KBM-7 (cell line): ENCODE results near the gene CEP57.
A peak's percentile ranks its signal among the peaks of the same experiment; 100 is the strongest.

Experiments used
- DNase-seq: peaks from one replicate; pipeline ENCODE4 v3.0.0-alpha.2; 2015
- in situ Hi-C: fragments of 300-500 bp; cut with MboI; formaldehyde crosslinking; loops from 2 replicates; pipeline ENCODE4 v1.14.3; 2020; ENCODE audit warnings: low sequenced_read_pairs, low pct_unique_long_range_greater_than_20kb, mixed read lengths

CEP57 gene

DNA sequence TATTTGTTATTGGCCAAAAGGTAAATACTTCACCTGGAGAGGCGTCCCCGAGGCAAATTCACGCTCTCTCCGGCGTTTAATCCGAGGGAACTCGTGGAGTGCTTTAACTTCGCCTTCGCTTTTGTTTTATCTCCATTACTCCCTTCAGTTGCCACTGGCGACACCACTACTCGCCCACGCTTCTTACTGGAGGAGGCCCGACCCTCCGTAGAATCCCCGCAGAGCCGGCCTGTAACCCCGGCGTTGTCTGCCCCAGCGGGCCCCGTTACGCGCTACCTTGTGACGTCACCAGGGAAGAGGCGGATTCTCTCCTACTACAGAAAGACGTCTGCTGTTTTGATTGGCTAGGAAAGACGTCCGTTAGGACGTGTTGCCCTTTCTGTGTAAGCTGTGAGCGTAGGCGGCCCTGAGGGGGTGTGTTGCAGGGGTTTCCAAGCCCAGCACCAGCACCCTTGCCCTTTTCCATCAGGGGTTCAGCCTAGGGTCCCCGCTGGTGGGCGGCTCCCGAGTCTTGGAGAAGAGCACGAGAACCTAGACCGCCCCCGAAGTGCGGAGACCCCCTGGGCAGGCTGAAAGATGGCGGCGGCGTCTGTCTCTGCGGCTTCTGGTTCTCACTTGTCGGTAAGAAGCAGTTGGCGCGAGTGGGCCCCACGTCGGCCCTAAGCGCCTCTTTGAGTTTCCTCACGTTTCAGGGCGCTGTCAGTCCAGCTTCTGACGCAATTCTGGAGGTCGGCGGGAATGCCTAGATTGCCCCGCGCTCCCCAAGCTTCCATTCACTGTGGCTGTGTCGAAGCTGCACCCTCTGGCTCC, at the start of gene CEP57:
Gene CEP57, plus strand, starts transcription at position 376 of the 810 bp plus-strand sequence. Its CDS starts 201 bp downstream, at position 577.
- in situ Hi-C loops, result no loop called here

DNA sequence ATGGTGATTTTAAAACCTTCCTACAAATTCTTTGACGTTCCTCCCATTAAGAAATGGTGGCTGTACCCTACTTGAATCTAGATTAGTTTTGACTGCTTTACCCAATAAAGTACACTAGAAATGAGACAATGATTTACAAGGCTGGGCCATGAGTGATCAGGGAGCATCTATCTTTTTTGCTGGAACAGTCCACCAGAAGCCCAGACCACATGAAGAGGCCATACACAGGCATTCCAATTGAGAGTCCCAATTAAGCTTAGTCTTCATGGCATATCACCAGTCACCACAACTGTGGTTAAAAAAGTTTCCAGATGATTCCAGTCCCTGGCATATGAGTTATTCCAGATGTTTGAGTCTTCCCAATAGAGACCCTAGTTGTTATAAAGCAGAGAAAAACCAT, 40.2 kb upstream of the CEP57 start:
- no peak for DNase-seq
- in situ Hi-C loops, result no loop called here

More for the DNA sequence above, at the start of gene CEP57:
- DNase-seq, result peak; percentile 95

DNA sequence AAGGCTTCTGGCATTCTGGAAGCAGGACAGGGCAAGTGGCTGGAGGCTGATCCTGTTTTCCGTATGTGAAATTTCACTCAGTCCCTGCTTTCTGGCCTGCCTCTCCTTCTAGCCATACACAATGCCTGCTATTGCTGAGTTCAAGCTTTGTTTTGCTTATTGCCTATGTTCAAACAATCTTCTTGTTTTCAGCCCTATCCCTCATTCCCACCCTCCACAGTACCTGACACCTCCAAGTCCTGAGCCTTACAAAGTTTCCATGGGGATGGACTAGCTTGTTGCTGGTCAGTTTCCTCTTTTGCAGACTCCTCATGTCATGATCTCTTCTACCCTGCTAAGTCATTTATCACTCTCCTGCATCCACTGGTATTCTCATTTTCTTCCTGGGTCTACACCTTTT, 38.8 kb upstream of the CEP57 start:
- in situ Hi-C loops, result no loop called here
- no peak for DNase-seq

DNA sequence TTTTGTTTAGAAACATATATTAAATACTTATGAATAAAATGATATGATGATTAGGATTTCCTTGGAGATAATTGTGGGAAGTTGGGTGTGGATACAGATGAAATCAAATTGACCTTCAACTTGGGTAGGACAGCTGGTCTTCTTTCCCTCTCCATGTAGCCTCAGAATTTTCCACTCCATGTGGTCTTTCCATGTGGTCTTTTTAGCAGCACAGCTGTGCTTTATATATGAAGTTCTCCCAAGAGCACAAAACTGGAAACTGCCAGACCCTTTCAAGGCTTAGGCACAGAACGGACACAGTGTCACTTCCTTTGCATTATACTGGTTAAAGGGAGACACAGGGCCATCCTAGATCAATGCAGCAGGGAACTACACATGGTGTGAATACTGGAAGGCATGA, 29.4 kb upstream of the CEP57 start:
- in situ Hi-C loops, result no loop called here

DNA sequence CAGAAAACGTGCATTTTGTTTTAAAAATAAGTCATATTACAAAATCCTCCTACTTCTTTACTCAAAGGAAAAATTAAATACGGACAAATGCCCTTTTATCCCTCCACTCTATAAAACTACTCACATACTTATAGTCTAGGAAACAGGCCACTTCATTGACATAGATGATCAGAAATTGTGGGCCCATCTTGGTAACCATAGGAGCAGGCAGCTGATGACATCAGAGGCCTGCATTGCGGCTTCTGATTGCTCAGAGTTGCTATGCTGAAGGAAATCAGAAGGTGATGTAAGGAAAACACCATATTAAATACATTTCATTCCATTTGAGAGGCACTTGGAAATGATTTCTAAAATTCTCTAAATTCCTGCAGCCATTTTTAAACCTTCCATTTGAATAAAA, 27.8 kb upstream of the CEP57 start:
- no peak for DNase-seq
- in situ Hi-C loops, result no loop called here

More for the DNA sequence above, 29.4 kb upstream of the CEP57 start:
- no peak for DNase-seq

DNA sequence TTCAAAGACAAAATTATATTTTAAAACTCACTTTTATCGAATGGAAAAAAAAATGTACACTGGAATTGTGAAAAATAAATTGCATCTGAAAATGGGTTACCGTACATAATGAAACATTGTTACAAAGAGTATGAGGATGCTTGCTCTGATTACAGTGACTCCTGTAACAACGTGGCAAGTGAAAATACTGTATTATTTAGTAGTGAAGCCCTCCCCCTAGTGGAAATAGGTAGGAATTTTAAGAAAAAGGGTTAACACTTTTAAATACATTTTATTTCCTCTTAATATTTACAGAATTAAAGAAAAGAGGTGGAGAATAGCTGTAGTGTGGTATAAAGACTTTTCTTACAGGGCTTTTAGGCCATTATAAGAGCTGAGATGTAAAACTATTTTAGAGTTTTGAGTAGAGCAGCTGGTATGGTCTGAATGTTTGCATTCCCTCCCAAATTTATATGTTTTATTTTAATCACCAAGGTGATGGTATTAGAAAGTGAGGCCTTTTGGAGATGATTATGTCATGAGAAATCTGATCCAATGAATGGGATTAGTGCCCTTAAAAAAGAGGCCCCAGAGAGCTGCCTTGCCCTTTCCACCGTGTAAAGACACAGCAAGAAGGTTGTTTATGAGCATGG, 25.9 kb upstream of the CEP57 start:
- in situ Hi-C loops, result no loop called here
- peak; percentile 37 for DNase-seq

DNA sequence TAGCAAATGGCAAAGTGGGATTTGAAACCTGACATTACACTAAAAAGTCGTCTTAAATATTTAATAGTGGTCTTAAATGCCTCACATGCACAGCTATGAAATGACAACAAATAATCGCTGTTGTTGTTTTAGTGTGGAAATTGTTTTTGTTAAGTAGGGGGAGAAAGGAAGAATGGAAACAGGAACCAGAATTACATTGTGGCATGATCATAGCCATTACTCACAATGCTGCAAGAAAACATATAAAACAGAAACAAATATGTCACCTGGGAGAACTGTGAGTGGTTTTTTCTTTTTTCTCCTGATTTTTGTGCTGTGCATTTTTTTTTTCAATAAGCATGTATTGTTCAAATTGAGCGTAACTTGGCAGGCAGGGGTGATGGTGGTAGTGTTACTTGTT, 23.6 kb upstream of the CEP57 start:
- in situ Hi-C loops, result no loop called here
- DNase-seq, result no peak

DNA sequence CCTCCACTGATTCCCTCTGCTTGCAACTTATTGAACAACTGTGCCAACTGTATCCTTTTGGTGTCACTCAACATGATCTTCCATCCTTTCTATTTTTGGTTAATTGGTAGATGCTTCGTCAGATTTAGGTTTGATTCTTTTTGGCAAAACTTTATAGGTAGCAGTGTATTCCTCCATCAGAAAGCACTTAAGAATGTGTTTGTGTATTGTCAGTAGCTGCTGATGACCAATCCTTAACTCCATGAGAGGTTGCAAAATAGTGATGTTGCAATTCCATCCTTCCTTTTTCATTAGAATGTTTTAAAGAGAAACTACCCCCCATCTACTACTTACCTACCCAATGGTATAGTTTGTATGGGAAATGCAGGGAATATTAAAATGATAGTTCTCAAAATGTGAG, 22.8 kb upstream of the CEP57 start:
- in situ Hi-C loops, result no loop called here
- DNase-seq, result no peak

DNA sequence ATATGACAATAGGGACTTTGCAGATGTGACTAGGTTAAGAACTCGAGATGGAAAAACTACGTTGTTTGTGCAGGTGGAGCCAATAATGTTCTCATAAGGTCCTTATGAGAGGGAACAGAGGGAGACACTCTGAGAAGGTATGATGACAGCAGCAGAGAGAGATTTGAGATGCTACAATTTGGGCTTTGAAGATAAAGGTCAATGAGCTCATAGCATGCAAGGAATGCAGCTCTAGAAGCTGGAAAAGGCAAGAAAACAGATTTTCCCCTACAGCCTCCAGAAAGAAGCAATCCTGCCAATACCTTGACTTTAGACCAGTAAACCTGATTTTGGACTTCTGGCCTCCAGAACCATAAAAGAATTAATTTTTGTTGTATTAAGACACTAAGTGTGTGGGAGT, 21.8 kb upstream of the CEP57 start:
- in situ Hi-C loops, result no loop called here
- no peak for DNase-seq

DNA sequence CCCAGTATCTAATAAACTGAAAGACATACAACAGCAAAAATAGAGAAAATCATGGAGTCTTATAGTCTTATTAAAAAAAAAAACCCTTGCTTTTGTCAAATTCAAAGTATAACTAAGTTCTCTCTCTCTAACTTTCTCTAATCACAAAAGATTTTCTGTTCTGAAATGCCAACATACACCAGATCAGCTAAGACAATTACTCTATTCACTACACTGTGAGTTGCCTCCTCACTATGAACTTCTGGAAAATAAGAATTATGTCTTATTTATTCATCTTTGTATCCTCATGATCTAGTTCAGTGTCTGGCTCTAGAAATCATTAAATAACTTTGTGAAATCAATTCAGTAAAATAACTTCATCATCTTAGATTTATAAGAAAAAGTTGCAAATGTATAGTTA, 13.4 kb upstream of the CEP57 start:
- DNase-seq, result no peak
- in situ Hi-C loops, result no loop called here

DNA sequence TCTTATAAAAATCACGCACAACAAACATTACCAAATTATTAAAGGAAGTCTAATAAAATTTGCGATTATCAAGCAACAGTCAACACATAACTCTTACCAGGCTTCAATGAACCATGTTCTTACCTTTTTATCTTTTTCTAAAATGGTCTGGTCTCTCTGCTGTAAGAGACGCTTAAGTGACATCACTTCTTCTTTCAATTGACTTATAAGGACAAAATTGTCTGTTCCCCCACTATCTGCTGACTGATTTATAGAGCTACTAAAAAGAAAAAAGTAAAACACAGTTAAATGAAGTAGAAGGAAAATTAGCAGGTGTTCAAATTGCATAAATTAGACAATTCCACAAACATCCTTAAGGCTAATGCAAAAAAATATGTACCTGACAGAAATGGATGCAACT, 11.6 kb upstream of the CEP57 start:
- DNase-seq, result no peak
- in situ Hi-C loops, result no loop called here

DNA sequence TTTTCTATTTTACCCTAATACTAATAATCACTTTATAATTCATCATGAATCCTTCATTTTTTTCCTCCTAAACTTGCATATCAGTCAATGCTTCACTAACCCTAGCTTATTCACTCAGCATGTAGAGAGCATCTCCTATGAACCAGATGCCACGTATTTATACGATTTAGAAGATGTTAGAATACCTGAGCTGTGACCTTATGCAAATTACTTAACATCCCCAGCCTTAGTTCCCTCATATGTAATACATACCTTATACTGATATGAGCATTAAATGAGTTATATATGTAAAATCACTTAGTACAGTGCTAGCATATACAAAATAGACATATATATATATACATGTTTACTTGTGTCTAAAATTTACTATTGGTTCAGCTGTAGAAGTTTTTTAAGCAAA, 9.8 kb upstream of the CEP57 start:
- no peak for DNase-seq

DNA sequence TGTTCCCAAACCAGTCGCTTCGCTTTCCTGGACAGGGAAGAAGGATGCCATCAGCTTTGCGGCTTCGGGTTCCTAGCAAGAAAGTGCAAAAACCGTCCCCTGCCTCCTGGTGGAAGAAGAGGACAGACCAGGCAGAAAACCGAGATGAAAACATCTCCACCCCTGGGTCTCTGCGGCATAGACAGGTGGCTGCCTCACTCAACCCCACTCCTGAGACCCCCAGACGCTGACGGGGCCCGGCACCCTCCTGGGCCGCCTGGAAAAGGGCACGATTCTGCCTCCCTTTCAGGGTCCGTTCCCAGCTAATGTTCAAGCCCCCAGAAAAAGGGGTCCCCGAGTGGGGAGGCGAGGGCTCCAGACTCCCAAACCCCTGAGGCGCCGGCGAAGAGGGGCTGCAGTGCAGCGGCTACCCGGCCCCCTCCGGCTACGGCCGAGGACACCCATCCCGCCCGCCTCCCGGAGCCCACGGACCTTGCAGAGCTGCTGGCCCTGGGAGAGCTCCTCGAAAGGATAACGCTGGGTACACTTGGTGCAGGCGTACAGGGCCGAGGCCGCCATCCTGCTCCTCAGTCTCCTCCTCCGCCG, 1.3 kb upstream of the CEP57 start:
- peak; percentile 58 for DNase-seq
- in situ Hi-C loops, result no loop called here

More for the DNA sequence above, 9.8 kb upstream of the CEP57 start:
- in situ Hi-C loops, result no loop called here

DNA sequence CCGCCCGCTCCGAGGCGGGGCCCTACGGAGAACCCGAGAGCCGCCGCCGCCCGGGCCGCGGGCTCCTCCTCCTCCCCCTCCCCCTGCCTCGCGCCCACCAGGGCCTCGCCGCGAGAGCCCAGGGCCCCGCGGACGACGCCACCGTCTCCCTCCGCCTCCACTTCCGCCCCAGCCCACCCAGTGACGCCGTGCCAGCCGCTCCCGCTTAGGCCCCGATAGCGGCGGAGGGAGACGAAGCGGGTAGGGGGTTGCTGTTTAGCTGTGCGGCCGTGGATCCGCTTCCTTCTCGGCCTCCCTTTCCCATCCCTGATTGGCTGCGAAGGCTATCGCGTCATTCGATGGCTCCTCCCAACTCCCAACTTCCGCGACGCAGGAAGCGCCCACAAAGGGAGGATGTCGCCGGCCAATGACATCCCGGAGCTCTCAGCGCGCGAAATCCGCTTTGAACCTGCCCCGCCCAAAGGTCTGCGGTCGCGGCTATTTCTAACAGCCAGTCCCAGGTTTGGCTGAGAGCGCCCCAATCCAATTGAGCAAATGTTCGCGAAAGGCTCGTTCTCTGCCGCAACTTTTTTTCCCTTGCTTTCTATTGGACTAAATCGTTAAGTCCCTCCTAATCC, 684 bp upstream of the CEP57 start, which contains the start of gene FAM76B:
Gene FAM76B, minus strand, starts transcription at position 277 of the 617 bp plus-strand sequence. CDS start 304 bp downstream, outside the sequence.
- peak; percentile 100 for DNase-seq
- in situ Hi-C loops, result no loop called here

DNA sequence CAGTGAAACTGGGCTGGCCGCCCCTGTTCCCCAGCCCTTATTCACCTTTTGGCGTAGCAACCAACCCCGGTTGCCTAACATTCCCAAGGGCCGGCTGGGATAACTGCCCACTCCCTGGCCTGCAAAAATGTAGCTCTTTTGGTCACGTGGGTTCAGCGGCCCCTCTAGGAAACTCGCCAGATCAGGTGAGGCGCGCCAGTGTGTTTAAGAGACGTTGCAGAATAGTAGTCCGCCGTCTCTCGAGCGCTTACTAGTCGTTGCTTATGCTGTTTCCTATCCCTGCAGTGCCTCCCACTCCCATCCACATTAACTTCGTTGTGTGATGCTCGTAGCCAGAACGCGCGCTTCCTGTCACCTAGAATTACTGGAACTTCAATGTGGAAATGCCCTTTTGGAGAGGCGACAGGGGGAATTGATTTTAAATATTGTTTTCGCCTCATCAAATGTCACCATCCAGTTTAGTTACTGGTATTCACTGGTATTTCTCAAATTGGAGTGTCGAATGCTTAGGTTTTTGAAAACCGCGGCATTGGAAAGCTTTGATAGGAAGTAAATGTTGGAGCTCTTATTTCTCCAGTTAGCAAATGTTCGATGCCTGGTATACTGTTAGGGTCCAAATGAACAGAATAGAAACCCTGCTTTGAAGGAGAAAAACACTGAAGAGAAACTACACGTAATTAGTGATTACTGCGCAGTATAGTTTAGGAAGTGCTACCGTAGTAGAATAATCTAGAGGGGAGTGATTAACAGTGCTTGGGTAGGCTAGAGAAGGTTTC, 823 bp downstream of the CEP57 start:
- DNase-seq, result peak; percentile 68
- in situ Hi-C loops, result no loop called here

DNA sequence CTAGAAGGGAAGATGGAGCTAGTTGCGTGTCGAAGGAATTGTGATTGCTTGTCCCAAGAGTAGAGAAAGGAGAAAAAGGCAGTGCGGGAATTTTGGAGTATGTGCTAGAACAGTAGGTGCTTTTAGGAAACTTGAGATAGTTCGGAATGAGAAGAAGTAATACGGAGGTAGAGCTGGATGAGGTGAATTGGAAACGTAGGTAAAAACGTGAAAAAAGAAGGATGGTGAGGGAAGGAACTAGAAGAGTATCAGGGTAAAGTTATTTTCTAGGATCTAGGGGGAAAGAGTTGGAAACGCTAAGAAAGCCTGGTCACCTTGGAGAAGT, 1.4 kb downstream of the CEP57 start:
- in situ Hi-C loops, result no loop called here
- DNase-seq, result no peak

DNA sequence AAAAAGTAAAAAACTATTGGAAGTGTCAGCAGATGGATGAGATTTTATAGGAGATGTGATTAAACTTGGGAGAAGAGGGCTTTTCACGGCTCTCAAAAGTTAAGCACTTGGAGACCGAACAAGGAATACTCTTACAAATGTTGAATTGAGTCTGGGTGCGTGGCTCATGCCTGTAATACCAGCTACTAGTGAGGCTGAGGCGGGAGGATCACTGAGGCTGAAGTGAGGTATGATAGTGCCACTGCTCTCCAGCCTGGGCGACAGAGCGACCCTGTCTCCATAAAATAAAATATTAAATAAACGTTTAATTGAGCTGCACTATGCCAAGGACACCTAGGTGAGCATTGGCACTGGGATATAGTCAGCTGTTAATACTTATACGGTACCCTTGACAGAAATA, 1.9 kb downstream of the CEP57 start:
- in situ Hi-C loops, result no loop called here
- no peak for DNase-seq

DNA sequence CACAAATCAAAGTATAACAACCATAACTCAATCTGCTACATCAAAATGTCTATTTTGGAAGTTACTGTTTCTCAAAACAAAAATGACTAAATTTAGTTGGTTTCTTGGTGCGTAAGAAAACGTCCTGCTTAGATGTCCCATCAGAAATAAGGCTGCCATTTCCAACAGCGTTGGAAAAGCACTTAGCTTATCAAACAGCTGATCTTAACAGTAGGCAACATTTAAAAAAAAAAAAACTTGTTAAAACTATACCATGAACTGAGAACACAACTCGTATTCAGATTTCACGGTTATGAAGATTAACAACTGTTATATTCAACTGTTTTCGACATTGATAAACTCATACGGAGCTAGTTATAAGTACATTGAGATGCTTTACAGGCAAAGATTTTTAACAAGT, 2.4 kb downstream of the CEP57 start:
- in situ Hi-C loops, result no loop called here
- no peak for DNase-seq

DNA sequence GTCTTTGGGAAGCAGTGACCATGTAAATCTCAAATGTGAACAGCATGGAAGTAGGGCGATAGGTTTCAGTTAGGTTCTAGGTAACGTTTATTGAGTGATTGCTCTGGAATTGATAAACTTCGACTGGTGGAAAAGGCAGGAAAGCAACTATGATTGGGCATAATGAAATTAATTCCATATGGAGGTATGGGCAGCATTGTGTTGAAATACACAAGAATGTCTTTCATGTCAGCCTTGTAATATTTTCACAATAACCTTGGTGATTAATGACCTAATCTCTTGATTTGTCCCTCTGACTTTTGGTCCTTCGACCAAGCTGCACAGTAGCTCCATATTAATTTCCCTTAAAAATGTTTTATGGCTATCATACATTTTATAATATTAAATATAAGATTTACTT, 2.8 kb downstream of the CEP57 start:
- in situ Hi-C loops, result no loop called here

More for the DNA sequence above, 2.8 kb downstream of the CEP57 start:
- DNase-seq, result no peak
